IMR-90 (cell line): ENCODE measurements around the gene MALRD1. TPM values are rescaled to one million over a fixed set of nuclear protein-coding genes. Genes with fewer than 3 reads are reported as not detected.

ENCODE experiments used
- ATAC-seq: fragments of 200-7000 bp; cut with Tn5 transposase; 2 replicates; pipeline ENCODE4 v1.9.1; 2020; ENCODE audit warnings: low read depth, mild to moderate bottlenecking, moderate library complexity
- BruUV-seq: library from RNA; stranded (reverse); fragments of 400-500 nt; replicated peaks from 2 replicates; lab custom pipeline; 2021; lab: Mats Ljungman, UMichigan
- CTCF ChIA-PET: fragments of 300-600 bp; formaldehyde crosslinking; extraction: SDS; loops from one replicate; lab custom pipeline; 2021; ENCODE audit warnings: antibody characterized with exemption; lab: Yijun Ruan, JAX
- POLR2A ChIA-PET: fragments of 300-600 bp; sonication (Branson Sonifier 250); formaldehyde crosslinking; loops from one replicate; lab custom pipeline; 2022; ENCODE audit warnings: antibody characterized with exemption; ENCODE audit not compliant: unreplicated experiment; lab: Charles Lee
- DNase-seq: peaks from one replicate; pipeline ENCODE4 v3.0.0; 2013
- H2AFZ ChIP-seq: replicated peaks from 2 replicates; pipeline ENCODE3; 2013; ENCODE audit warnings: low read length, mild to moderate bottlenecking; ENCODE audit not compliant: poor library complexity
- H2AK5ac ChIP-seq: 2 replicates; pipeline ENCODE4 v1.6.1; 2013; ENCODE audit warnings: low read depth, low read length, inconsistent platforms
- H2AK9ac ChIP-seq: replicated peaks from 2 replicates; pipeline ENCODE3; 2013; ENCODE audit warnings: mild to moderate bottlenecking, low read depth, low read length, moderate library complexity; ENCODE audit not compliant: poor library complexity
- H2BK120ac ChIP-seq: 2 replicates; pipeline ENCODE4 v1.6.1; 2013; ENCODE audit warnings: low read depth, low read length, inconsistent platforms
- H2BK15ac ChIP-seq: 3 replicates; pipeline ENCODE4 v1.6.1; 2013; ENCODE audit warnings: low read depth, low read length, inconsistent platforms
- H2BK20ac ChIP-seq: 2 replicates; pipeline ENCODE4 v1.6.1; 2013; ENCODE audit warnings: low read depth, mild to moderate bottlenecking, inconsistent platforms, low read length, moderate library complexity
- H2BK5ac ChIP-seq: 2 replicates; pipeline ENCODE4 v1.6.1; 2013; ENCODE audit warnings: mild to moderate bottlenecking, low read depth, low read length, inconsistent platforms; ENCODE audit not compliant: poor library complexity, severe bottlenecking
- H3K14ac ChIP-seq: replicated peaks from 2 replicates; pipeline ENCODE4 v1.6.1; 2013; ENCODE audit warnings: low read depth, low read length, inconsistent platforms
- H3K18ac ChIP-seq: 2 replicates; pipeline ENCODE4 v1.6.1; 2013; ENCODE audit warnings: low read depth, low read length, control low read depth
- H3K23ac ChIP-seq: 2 replicates; pipeline ENCODE4 v1.6.1; 2013; ENCODE audit warnings: low read depth, low read length, inconsistent platforms
- H3K27ac ChIP-seq: 2 replicates; pipeline ENCODE4 v1.5.1; 2013; ENCODE audit warnings: mild to moderate bottlenecking, control low read depth, low read length; ENCODE audit not compliant: insufficient read depth
- H3K27me3 ChIP-seq: 2 replicates; pipeline ENCODE4 v1.6.1; 2013; ENCODE audit warnings: low read length; ENCODE audit not compliant: control insufficient read depth, insufficient read depth
- H3K36me3 ChIP-seq: 2 replicates; pipeline ENCODE4 v1.6.1; 2013; ENCODE audit warnings: low read length, mixed read lengths; ENCODE audit not compliant: control insufficient read depth, insufficient read depth
- H3K4ac ChIP-seq: 2 replicates; pipeline ENCODE4 v1.6.1; 2013; ENCODE audit warnings: low read depth, low read length, inconsistent platforms
- H3K4me1 ChIP-seq: 2 replicates; pipeline ENCODE4 v1.6.1; 2013; ENCODE audit warnings: low read length, mixed read lengths; ENCODE audit not compliant: control insufficient read depth, insufficient read depth
- H3K4me2 ChIP-seq: 2 replicates; pipeline ENCODE4 v1.6.1; 2013; ENCODE audit warnings: low read depth, mild to moderate bottlenecking, control low read depth, low read length, moderate library complexity
- H3K4me3 ChIP-seq: 2 replicates; pipeline ENCODE4 v1.5.1; 2013; ENCODE audit warnings: low read depth, mild to moderate bottlenecking, control low read depth, low read length, moderate library complexity; ENCODE audit not compliant: insufficient read depth
- H3K56ac ChIP-seq: 2 replicates; pipeline ENCODE4 v1.6.1; 2013; ENCODE audit warnings: low read length, inconsistent platforms; ENCODE audit not compliant: insufficient read depth; ENCODE audit errors: extremely low read depth
- H3K79me1 ChIP-seq, 2 experiments: 2 replicates each; pipeline ENCODE4 v1.6.1; 2013; ENCODE audit warnings: low read length in 2 of 2, inconsistent platforms in 1 of 2, low read depth in 1 of 2
- H3K9ac ChIP-seq: 2 replicates; pipeline ENCODE4 v1.6.1; 2013; ENCODE audit warnings: low read depth, low read length, control low read depth
- H3K9me1 ChIP-seq: 2 replicates; pipeline ENCODE4 v1.6.1; 2013; ENCODE audit warnings: low read length, inconsistent platforms; ENCODE audit not compliant: insufficient read depth
- H3K9me3 ChIP-seq: 2 replicates; pipeline ENCODE4 v1.6.1; 2013; ENCODE audit warnings: low read length; ENCODE audit not compliant: control insufficient read depth, insufficient read depth
- H4K20me1 ChIP-seq: 2 replicates; pipeline ENCODE4 v1.6.1; 2013; ENCODE audit warnings: low read length, inconsistent platforms; ENCODE audit not compliant: insufficient read depth
- H4K5ac ChIP-seq: 2 replicates; pipeline ENCODE4 v1.6.1; 2013; ENCODE audit warnings: mild to moderate bottlenecking, low read depth, low read length, control low read depth
- H4K8ac ChIP-seq, 2 experiments: 2 replicates each; pipeline ENCODE4 v1.6.1; 2013; ENCODE audit warnings: low read depth in 2 of 2, low read length in 2 of 2, control low read depth in 1 of 2, inconsistent platforms in 1 of 2
- H4K91ac ChIP-seq: 2 replicates; pipeline ENCODE4 v1.6.1; 2013; ENCODE audit warnings: low read depth, low read length, inconsistent platforms; ENCODE audit not compliant: insufficient read depth
- BHLHE40 ChIP-seq: fragments of 150-350 bp; IDR thresholded peaks from 2 replicates; pipeline ENCODE4 v1.6.1; 2016; ENCODE audit warnings: mild to moderate bottlenecking, low read depth, low read length
- CEBPB ChIP-seq: IDR thresholded peaks from 2 replicates; pipeline ENCODE4 v1.6.1; 2012; ENCODE audit warnings: low read depth, low read length, improper control_type of control experiment
- CHD1 ChIP-seq: IDR thresholded peaks from 2 replicates; pipeline ENCODE4 v1.6.1; 2012; ENCODE audit warnings: low read depth, low read length, improper control_type of control experiment
- CTCF ChIP-seq: conservative IDR thresholded peaks from 2 replicates; pipeline ENCODE4 v1.5.1; 2012; ENCODE audit warnings: mild to moderate bottlenecking, low read depth, low read length, improper control_type of control experiment
- FOS ChIP-seq: fragments of 150-350 bp; IDR thresholded peaks from 2 replicates; pipeline ENCODE4 v1.6.1; 2016; ENCODE audit warnings: low read depth, low read length
- MAFK ChIP-seq: IDR thresholded peaks from 2 replicates; pipeline ENCODE4 v1.6.1; 2012; ENCODE audit warnings: low read depth, low read length, improper control_type of control experiment
- MAZ ChIP-seq: IDR thresholded peaks from 2 replicates; pipeline ENCODE4 v1.6.1; 2012; ENCODE audit warnings: low read depth, mild to moderate bottlenecking, low read length, improper control_type of control experiment, moderate library complexity, borderline replicate concordance
- MXI1 ChIP-seq: IDR thresholded peaks from 2 replicates; pipeline ENCODE4 v1.6.1; 2012; ENCODE audit warnings: low read depth, mild to moderate bottlenecking, low read length, moderate library complexity, borderline replicate concordance
- NFE2L2 ChIP-seq: fragments of 150-350 bp; IDR thresholded peaks from 2 replicates; pipeline ENCODE4 v1.6.1; 2016; ENCODE audit warnings: low read depth, mild to moderate bottlenecking, low read length
- POLR2A ChIP-seq: IDR thresholded peaks from 2 replicates; pipeline ENCODE4 v1.6.1; 2012; ENCODE audit warnings: mild to moderate bottlenecking, low read depth, low read length
- RAD21 ChIP-seq: IDR thresholded peaks from 2 replicates; pipeline ENCODE4 v1.6.1; 2012; ENCODE audit warnings: low read length, improper control_type of control experiment
- RCOR1 ChIP-seq: IDR thresholded peaks from 2 replicates; pipeline ENCODE4 v1.6.1; 2012; ENCODE audit warnings: mild to moderate bottlenecking, low read length, improper control_type of control experiment; ENCODE audit not compliant: insufficient replicate concordance
- RFX5 ChIP-seq: IDR thresholded peaks from 2 replicates; pipeline ENCODE4 v1.8.0; 2012; ENCODE audit warnings: low read depth, mild to moderate bottlenecking, low read length, moderate library complexity
- SMC3 ChIP-seq: fragments of 150-350 bp; IDR thresholded peaks from 2 replicates; pipeline ENCODE4 v1.6.1; 2016; ENCODE audit warnings: low read depth, mild to moderate bottlenecking, antibody characterized with exemption, low read length, moderate library complexity
- USF2 ChIP-seq: fragments of 150-350 bp; IDR thresholded peaks from 2 replicates; pipeline ENCODE4 v1.6.1; 2017; ENCODE audit warnings: mild to moderate bottlenecking, antibody characterized with exemption, low read length, low read depth
- WGBS, 2 experiments: methylation state at CpG; one replicate each; pipeline versions ENCODE4 v1.1.5 to v1.1.7; 2013; ENCODE audit warnings: missing lambda C conversion rate in 2 of 2; ENCODE audit not compliant: insufficient read length in 1 of 2; ENCODE audit errors: extremely low coverage in 2 of 2; 5-methylcytosine and 5-hydroxymethylcytosine counted together
- dilution Hi-C: fragments of 300-500 bp; cut with HindIII; formaldehyde crosslinking; loops from one replicate; pipeline ENCODE4 v1.14.3; 2018; ENCODE audit warnings: low sequenced_read_pairs; ENCODE audit not compliant: unreplicated experiment
- in situ Hi-C: fragments of 300-500 bp; cut with MboI; formaldehyde crosslinking; loops from 3 replicates; pipeline ENCODE4 v1.14.3; 2019; ENCODE audit warnings: low sequenced_read_pairs, inconsistent platforms, mixed read lengths
- intact Hi-C: fragments of 100-400 bp; cut with micrococcal nuclease; formaldehyde crosslinking; loops from 2 replicates; pipeline ENCODE4 v1.10.0; 2022
- polyA plus RNA-seq, 3 experiments: library from polyadenylated mRNA; depleted of rRNA; stranded (reverse); fragments of >200 nt; gene quantifications; 2 replicates each; pipeline ENCODE4 v1.2.3, GENCODE V29; 2012; ENCODE audit warnings: low replicate concordance in 1 of 3
- total RNA-seq: library from RNA; depleted of rRNA; stranded (reverse); fragments of >200 nt; gene quantifications from 2 replicates; pipeline ENCODE4 v1.2.3, GENCODE V29; 2012
- TF ChIP-seq, protein P1 (sequence below): fragments of 150-350 bp; IDR thresholded peaks from 2 replicates; pipeline ENCODE4 v1.6.1; 2016; ENCODE audit warnings: low read depth, mild to moderate bottlenecking, low read length, moderate library complexity, borderline replicate concordance

The MALRD1 gene
- total and polyA plus RNA-seq, 2 of the 4 experiments (the other 2 are of a cell fraction) = 0.34 to 1.1 TPM

- Histone ChIP-seq H4K5ac (no peak overlapping the region), H2BK5ac (no peak overlapping the region), H4K8ac (no peak overlapping the region), H3K4me3 (no peak overlapping the region), H3K9ac (no peak overlapping the region), H3K27ac (no peak overlapping the region), H2AK5ac (no peak overlapping the region), H3K56ac (no peak overlapping the region), H4K91ac (no peak overlapping the region), H3K23ac (no peak overlapping the region), H3K18ac (no peak overlapping the region), H3K36me3 (no peaks in the 10 kb centered on the region), H2BK15ac (no peak overlapping the region), H3K4me1 (no peaks in the 10 kb centered on the region), H2BK120ac (no peak overlapping the region), H3K79me1 (no peaks in the 10 kb centered on the region), H3K9me3 (no peaks in the 10 kb centered on the region), H3K14ac (no peak overlapping the region), H2AK9ac (no peak overlapping the region), H2AFZ (no peak overlapping the region), H3K27me3 (no peaks in the 10 kb centered on the region), H3K9me1 (no peaks in the 10 kb centered on the region), H3K4ac (no peak overlapping the region), H4K20me1 (no peaks in the 10 kb centered on the region), H3K4me2 (no peak overlapping the region), H2BK20ac (no peak overlapping the region)
- POLR2A ChIA-PET = no interaction called here
- WGBS, 2 experiments = no CpG with 5 or more reads among the region's 3 CpGs
- TF ChIP-seq RCOR1 (no peak), CEBPB (no peak), CHD1 (no peak), RFX5 (no peak), BHLHE40 (no peak), NFE2L2 (no peak), RAD21 (no peak), CTCF (no peak), FOS (no peak), SMC3 (no peak), POLR2A (no peak), MXI1 (no peak), USF2 (no peak), MAFK (no peak), MAZ (no peak)
- TF ChIP-seq, protein P1, sequence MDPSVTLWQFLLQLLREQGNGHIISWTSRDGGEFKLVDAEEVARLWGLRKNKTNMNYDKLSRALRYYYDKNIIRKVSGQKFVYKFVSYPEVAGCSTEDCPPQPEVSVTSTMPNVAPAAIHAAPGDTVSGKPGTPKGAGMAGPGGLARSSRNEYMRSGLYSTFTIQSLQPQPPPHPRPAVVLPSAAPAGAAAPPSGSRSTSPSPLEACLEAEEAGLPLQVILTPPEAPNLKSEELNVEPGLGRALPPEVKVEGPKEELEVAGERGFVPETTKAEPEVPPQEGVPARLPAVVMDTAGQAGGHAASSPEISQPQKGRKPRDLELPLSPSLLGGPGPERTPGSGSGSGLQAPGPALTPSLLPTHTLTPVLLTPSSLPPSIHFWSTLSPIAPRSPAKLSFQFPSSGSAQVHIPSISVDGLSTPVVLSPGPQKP = no peak
- no peak for DNase-seq
- intact Hi-C loops (no loop called here), dilution Hi-C loops (no loop called here), in situ Hi-C loops (no loop called here)
- CTCF ChIA-PET = no interaction called here
- BruUV-seq = no TSS peak
- ATAC-seq = no peak
Measured at GRCh38 chr10:19194866-19195265, 146.3 kb downstream of the MALRD1 start.
